HT-29 (cell line): ENCODE data around the gene ST3GAL4. TPM values are rescaled to one million over a fixed set of nuclear protein-coding genes. Genes with fewer than 3 reads are reported as not detected.
"Not testable (repeated sequence)": the region's sequence is repeated elsewhere in the genome, so short reads cannot be mapped to it uniquely, and the experiment has no call there.

Experiments
- DNase-seq: peaks from one replicate; pipeline ENCODE4 v3.0.0-alpha.2; 2015; ENCODE audit warnings: low spot score
- total RNA-seq: library from RNA; depleted of rRNA; stranded (reverse); fragments of >200 nt; shearing (Covaris generic); gene quantifications from 2 replicates; pipeline ENCODE4 v1.2.3, GENCODE V29; 2014

The ST3GAL4 gene
- total RNA-seq, 1 experiment from 2014 or later: 158 TPM

DNA sequence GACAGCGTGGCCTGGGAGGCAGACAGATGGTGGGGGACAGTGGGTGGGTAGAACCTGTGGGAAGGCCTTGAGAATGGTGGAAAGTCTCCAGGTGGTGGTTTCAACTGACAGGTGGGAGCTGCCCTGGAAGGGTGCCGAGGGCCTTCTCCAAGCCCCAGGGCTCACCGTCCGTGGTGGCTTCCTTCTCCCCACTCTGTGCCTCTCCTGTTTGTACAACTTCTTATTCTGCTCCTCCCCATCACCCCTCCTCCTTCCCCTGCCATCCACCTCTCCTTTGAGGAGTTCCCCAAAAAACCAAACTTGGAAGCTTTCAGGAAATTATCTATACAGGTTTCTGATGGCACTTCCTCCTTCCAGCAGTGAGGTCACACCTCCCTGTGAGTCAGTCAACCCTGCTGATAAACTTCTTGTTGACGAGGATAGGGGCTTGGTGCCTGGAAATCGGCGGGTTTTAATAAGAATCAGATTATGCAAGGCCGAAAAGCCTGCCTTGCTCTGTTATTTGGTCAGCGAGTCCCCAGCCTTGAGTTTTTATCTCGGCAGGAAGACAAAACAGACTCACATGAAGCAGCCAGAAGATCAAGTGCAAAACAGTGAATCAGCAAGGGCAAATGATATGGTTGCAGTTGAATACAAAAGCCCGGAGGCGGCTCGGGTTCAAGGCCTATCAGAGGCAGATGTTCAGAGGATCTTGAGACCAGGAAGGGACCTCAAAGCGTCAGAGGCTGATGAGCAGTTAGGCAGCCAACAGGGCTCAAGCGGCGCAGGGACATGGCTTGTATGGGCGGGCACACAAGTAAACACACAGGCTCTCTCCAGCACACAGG, 9.5 kb upstream of the ST3GAL4 start:
- DNase-seq: peak; percentile 76

DNA sequence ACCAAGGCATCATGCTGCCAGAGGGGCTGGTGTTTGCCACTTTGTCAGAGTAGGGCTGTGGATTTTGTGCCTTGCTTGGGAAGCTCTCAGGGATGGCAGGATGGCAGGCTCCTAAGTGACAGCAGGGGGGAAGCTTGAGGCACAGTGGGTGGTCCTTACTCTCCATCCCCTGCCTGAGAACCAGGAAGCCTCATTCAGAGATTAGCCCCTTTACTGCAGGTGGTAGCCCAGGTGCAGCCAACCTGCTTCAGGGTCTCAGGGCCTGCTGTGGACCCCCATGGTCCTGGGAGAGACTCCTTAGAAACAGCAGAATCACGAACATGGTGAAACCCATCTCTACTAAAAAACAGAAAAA, 8.9 kb upstream of the ST3GAL4 start:
- DNase-seq: no peak

DNA sequence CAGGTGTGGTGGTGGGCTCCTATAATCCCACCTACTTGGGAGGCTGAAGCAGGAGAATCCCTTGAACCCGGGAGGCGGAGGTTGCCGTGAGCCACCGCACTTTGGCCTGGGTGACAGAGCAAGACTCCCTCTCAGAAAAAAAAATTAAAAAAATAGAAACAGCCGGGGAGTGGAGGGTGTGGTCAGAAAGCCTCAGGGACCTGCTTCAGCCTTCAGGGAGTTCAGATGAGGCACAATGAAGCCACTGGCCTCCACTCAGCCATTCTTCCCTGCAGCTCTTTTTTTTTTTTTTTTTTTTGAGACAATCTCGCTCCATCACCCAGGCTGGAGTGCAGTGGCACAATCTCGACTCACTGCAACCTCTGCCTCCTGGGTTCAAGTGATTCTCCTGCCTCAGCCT, 8.5 kb upstream of the ST3GAL4 start:
- not testable (repeated sequence) for DNase-seq

DNA sequence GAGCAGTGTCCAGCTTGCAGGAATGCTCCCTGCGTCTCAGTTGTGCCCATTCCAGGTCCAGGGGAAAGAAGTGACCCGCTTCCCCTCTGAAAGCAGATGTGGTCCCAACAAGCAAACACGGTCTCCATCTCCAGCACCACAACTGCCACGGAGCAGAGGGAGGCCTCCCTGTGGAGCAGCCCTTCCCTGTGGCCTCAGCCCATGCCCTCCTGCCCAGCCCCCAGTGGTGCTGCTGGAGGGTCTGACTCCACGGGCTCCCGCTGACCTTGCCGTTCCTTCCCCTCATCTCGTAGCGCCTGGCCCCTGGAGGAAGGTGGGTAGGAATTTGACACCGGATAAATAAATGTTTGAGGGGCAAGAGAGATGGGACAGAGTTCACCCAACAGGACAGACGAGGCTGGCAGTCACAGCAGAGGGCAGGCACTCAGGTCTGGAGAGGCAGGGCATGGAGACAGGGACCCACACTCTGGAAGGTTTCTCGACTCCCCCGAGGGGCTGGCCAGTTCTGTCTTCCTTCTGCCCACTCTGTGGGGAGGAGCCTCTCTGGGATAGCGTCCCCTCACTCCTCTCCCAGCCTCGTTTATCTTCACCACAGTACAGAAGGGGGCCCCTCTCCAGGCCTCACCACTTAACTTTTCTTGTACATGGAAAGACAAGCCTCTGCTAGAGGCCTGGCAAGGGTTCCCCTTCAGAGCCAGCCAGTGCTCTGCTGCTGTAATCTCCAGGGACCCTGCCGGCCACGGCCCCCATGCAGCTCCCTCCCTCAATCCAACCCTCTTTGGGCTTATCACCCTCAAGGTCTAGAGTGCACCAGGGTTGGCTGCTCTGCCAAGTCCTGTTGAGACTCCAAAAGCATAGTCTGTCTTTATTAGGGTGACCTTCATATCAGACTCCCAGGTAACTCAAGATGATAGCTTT, 7.5 kb upstream of the ST3GAL4 start:
- DNase-seq: no peak

DNA sequence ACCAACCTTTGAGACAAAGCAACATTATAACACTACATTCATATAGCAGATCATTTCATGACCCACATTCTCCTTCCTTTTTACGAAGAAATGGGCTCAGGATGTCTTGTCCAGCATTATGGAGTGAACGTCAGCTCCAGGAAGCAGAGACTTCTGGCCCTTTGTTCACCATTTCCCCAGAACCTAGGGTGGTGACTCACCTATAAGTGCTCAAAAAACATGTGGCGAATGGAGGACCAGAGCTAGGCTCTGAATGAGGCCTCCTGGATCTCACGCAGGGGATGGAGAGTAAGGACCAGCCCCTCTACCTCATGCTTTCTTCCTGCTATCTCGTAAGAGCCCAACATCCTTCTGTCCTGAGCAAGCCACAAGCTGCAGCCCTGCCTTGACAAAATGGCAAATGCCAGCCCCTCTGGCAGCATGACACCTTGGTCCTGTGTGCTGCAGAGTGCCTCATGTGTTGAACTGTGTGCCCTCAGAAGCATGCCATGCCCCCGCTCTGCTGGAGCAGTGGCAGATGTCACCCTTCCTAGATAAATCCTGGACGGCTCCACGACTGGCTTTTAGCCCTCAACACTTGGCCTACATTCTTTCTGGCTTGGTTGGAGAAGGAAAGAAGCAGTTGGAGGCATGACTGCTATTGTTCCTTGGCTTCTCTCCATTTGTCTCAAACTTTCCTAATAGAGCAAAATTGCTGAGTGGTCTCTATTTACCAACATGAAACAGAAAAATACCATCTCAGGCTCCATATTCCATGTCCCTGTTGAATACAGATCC, 6.5 kb upstream of the ST3GAL4 start:
- DNase-seq: no peak

DNA sequence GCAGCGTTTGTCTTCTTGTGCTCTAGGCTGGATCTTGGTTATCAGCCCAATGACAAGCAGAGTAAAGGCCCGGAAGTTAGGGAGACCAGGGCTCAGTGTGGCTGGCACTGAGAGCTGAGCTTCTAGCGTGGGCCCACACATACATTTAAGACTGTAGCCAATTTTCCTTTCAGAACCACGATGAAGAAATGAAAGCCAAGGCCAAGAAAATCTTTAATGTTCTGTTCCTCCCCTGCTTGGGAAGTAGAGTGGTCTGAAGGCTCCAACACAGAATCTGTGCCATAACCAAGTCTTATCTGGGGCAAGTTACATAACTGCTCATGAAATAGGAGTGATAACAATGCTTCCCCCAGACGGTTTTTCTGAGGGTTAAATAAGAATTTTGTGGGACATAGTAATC, 4.7 kb upstream of the ST3GAL4 start:
- DNase-seq: no peak

DNA sequence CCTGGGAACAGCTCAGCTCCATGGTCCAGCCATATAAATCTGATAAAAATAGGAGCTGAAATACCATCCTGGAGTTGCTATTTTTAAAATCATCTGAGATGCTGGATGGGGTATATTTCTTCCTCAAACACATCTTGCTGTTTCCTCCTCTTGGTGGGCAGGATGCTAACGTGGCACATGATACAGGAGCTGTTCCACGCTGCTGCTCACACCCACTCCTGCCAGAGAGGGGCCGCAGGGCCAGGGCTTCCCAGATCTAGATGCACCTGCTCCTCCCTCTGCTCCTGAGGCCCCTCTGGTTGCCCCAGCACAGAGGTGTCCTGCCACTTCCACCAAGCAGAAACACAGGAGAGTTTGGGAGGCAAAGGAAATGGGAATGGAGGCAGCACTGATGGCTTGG, 3.3 kb upstream of the ST3GAL4 start:
- DNase-seq: no peak

DNA sequence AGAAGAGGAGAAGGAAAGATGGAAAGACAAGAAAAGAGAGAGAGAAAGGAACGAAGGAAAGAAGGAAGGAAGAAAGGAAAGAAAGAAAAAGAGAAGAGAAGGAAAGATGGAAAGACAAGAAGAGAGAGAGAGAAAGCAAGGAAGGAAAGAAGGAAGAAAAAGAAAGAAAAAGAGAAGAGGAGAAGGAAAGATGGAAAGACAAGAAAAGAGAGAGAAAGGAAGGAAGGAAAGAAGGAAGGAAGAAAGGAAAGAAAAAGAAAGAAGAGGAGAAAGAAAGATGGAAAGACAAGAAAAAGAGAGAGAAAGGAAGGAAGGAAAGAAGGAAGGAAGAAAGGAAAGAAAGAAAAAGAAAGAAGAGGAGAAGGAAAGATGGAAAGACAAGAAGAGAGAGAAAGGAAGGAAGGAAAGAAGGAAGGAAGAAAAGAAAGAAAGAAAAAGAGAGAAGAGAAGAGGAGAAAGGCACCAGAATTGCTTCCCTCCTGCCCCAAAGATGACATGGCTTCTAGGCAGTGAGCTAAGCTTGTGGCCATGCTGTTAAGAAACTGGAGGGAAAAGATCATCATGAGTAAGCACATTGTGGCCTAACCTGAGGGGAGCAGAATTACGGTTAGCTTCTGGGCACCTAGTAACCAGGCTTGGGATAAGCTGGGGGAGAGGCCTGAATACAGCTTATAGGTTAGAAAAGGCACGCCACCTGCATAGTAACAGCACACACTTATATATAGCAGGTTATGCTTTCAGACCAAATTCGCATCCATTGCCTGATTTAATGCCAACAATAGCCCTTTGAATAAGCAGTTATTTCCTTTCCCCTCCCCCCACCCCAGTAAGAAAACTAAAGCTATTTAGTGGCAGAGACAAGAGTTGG, 2.3 kb upstream of the ST3GAL4 start:
- peak; percentile 49 for DNase-seq

DNA sequence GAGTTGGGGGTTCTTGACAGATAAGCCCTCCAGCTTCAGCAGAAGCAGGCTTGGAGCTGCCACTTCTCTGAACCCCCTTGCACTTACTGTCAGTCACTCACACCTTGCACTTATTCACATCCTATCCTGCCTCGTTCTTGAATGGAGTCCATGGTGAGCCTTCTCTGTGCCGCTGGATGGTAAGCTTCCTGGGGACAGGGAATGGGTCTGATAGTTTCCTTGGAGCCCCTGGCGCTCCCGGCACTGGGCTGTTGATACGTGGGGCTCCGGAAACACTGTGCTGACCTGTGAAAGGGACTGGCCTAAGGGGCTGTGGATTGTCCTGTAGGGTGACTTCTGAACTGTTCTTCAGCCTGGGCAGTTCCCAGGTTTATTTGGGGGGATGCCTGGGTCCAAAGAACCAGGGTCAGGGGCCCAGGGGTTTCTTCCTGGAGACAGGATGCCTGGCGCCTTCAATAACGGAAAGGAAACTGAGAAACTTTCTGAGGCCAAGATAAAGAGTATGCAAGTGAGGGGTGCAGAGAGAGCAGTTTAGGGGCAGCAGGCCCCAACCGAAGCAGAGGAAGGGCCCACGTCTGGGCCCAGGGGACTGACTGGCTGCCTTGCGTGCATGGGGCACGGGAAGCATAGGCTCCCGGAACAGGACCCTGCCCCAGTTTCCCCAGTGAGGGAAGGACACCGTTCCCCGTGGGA, 709 bp upstream of the ST3GAL4 start:
- no peak for DNase-seq

DNA sequence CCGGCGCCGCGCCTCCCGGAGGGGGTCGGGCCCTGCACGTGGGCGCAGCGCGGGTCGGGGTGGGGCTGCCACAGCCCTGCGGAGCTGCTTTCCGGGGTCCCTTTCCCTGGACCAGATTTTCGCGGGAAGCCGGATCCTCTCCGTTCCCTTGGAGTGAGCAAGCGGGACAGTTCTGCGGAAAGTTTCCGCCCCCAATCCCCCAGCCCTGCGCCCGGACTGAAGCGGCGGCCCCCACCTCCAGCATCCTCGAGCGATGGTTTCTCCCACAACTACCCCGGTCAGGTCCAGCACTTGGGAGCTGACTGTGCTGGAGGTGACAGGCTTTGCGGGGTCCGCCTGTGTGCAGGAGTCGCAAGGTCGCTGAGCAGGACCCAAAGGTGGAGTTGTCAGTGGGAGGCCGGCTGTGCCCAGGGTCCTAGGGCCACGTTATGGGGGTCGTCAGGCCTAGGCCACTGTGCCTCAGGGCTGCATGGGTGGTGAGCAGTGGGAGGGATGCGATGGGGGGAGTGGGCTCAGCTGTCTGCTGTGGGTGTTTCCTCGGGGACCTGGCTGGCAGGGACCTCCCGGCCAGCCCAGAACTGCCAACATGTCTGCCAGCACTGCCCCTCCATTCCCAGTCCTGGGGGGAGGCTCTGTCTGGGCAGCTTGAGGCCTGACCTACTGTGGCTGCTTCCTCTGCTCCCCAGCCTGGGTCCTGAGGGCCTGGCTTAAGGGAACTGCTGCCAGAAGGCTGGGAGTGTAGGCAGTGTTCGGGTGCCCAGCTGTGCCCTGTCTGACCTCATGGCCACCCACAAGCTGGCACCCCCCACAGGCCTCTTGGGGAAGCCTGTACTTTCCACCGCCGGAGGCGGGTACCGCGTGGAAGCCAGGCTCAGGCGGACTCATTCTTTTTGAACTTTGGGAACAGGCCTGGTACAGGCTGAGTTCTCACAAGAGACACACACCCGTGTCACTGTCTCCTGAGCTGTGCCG, 726 bp downstream of the ST3GAL4 start:
- peak; percentile 58 for DNase-seq

DNA sequence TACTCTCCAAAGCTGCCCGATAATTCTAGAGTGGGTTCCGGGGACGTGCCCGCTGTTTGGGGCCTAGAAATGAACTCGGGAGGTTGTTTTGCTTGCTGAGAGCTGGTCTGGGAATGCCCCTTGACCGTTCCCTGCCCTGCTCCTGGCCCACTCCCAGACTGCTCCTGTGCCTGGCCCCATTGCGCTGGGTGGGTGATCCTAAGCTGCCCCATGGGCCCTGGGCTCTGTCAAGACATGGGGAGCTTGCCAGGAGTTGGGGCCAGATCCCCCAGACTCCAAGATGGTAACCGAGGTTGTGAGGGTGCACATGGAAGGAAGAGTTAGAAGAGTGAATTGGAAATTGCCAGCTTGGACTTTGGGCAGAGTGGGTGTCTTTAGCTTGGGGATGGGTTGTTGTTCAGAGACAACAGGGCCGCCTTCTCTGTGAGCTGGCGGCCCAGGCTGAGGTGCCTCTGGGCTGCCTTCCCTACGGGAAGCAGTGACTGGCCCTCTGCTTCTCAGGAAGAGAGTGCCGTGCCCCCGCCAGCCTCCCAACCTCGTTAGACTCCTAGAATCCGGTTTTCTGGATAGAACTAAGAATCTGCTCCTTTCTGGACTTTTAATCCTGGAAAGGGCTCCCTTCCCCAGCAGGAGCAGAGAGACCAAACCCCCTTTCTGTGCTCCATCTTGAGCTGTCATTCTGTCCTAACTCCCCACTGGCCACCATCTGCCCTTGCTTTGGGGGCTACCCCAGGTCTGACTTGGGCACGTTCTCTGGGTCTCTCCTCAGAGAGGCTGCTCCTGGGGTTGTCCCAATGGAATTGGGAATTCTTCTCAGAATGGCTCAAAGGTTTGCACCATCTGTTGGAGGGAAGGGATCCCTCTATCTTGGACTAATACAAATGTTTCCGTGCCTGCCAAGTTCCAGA, 1.8 kb downstream of the ST3GAL4 start:
- no peak for DNase-seq

DNA sequence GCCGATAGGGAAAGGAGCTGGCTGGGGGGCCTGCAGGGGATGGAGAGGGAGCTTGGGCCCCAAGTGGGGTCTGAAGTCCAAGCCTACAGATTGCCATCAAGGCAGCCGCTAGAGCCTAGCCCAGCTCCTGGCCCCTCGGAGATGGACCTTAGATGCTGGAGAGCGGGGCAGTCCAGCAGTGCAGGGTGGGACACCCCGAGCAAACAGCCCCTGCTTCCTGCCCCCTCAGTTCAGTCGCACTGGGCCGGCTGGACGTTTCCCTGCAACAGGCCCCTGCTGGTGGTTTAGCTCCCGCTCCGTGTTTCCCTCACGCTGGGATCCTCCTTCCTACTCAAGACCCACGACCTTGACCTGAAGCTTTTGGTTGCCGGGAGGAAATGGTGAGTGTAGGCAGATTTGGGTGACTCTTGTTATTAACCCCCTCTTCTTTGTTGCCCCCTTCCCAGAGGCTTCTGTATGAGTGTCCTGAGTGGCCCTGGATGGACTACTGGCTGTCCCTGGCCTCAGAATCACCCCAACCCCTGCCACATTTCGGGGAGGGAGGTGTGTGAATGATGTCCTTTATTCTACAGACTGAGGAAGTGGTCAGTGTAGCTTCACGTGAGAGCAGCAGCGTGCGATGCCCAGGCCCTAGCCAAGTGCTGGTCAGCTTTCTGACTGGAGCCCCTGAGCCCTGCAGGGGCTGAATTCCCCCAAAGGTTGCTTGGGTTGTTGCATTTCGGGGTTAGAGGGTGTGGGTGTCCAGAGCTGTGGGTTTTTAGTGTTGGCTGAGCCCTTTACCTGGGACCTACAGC, 2.7 kb downstream of the ST3GAL4 start:
- no peak for DNase-seq

DNA sequence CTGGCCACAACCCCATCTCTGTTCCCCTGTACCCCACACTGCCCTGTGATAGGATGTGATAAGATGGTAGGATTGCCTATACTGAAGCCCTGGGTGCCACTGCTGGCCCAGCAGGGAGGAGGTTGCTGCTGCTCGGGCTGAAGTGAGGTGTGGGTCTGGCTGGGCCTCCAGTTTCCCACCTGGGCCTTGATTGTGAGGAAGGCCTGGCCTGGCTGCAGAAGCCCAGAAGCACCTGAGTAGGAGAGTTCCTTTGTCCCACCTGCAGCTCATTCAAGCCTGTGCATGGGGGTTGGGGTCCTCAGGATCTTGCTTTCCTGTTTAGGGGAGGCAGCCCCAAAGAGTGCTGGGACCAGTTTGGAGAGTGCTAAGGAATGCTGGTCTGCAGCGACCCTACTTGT, 3.3 kb downstream of the ST3GAL4 start:
- DNase-seq: no peak

DNA sequence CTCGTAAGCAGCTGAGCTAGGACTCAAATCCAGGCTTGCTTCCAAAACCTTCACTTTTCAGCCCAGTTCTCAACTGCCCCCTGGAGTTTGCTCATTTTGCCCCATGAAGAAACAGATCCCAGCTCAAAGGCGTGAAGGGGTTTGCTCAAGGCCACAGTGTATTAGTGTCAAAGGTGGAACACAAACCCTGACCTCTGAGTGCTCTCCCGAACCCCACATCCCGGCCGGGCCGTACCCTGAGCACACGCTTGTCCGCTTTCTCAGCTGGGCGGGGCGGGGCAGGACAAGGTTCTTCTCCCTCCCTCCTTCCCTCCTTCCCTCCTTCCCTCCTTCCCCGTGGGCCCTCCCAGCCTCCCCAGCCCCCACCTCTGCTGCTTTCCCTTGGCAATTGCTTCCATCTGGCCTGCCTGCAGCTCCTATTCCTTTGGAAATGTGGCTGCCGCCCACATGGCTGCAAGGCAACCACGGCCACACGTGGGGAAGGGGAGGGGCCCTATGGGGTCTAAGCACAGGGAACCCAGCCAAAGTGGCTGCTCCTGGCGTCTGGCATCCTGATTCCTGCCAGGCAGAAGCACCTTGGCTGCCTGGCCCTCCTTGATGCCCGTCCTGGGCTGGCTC, 4.1 kb downstream of the ST3GAL4 start:
- peak; percentile 43 for DNase-seq

DNA sequence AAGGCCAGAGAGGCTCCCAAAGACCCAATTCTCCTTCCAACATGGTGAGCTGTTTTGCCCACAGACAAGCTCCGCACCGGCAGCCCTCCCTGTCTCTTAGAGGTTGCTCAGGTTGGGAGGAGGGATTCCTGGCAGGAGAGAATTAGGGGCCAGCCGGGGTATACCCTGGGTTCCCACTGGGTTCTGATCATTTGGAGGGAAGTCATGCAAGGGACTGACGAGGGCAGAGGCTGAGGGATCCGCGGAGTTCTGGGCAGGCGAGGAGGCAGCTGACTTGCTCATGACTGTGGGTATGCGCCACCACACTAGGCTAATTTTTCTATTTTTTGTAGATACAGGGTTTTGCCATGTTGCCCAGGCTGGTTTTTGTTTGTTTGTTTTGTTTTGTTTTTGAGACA, 4.6 kb downstream of the ST3GAL4 start:
- DNase-seq: no peak

DNA sequence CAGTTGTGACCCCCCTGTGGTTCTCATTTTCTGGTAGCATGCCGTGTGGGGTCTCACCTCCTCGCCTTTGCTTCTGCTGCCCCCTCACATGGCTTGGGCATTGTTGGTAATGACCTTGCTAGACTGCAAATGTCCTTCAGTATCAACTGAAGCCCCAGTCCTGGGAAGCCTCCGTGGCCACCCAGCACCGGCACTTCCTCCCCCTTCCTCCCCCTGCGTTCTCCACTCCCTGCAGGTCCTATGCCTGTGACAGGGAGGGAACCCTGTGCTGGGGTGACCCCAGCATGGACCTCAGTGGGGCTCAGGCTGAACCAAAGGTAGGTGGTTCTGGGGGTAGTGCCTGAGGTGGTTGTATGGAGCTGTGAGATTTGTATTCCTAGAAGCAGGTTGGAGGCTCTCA, 5.9 kb downstream of the ST3GAL4 start:
- no peak for DNase-seq
